HepG2 (cell line): ENCODE measurements around the gene VEGFB. TPM values are rescaled to one million over a fixed set of nuclear protein-coding genes. Genes with fewer than 3 reads are reported as not detected.
A peak's percentile ranks its signal among the peaks of the same experiment; 100 is the strongest.

Source experiments
- ELF4 ChIP-seq: sonication (generic); formaldehyde crosslinking; IDR thresholded peaks from 2 replicates; pipeline ENCODE4 v1.5.0; 2020; ENCODE audit warnings: missing genetic modification reagents, mild to moderate bottlenecking, moderate library complexity, borderline replicate concordance
- MXI1 ChIP-seq: IDR thresholded peaks from 3 replicates; pipeline ENCODE4 v1.6.1; 2012; ENCODE audit warnings: low read depth, low read length, inconsistent platforms, borderline replicate concordance
- RORA ChIP-seq: sonication (generic); formaldehyde crosslinking; IDR thresholded peaks from 2 replicates; pipeline ENCODE4 v1.5.0; 2020; ENCODE audit warnings: mild to moderate bottlenecking, missing genetic modification reagents, moderate library complexity
- STAG1 ChIP-seq: sonication (generic); formaldehyde crosslinking; IDR thresholded peaks from 2 replicates; pipeline ENCODE4 v1.4.0; 2020; ENCODE audit warnings: missing genetic modification reagents
- TFAP4 ChIP-seq: sonication (generic); IDR thresholded peaks from 2 replicates; pipeline ENCODE4 v1.6.1; 2016; ENCODE audit warnings: low read depth, borderline replicate concordance
- THAP11 ChIP-seq: IDR thresholded peaks from 2 replicates; pipeline ENCODE4 v1.6.1; 2016; ENCODE audit warnings: missing biosample characterization, missing genetic modification reagents
- XRCC5 ChIP-seq: fragments of 200-400 bp; formaldehyde crosslinking; optimal IDR thresholded peaks from 2 replicates; pipeline ENCODE3; 2017; ENCODE audit warnings: mild to moderate bottlenecking, low read length
- ZNF263 ChIP-seq: sonication (generic); formaldehyde crosslinking; IDR thresholded peaks from 2 replicates; pipeline ENCODE4 v1.4.0; 2020; ENCODE audit warnings: missing genetic modification reagents
- ZNF331 ChIP-seq: sonication (generic); formaldehyde crosslinking; IDR thresholded peaks from 2 replicates; pipeline ENCODE4 v1.4.0; 2020; ENCODE audit warnings: missing genetic modification reagents
- ZNF556 ChIP-seq: sonication (generic); formaldehyde crosslinking; IDR thresholded peaks from 2 replicates; pipeline ENCODE4 v1.4.0; 2020; ENCODE audit warnings: mild to moderate bottlenecking, missing genetic modification reagents, borderline replicate concordance
- polyA plus RNA-seq, 8 experiments: library from polyadenylated mRNA; depleted of rRNA in 3 of 8; stranded (reverse) in 7 of 8; unstranded in 1 of 8; fragments of >200 nt; fragmentation: Illumina TruSeq in 4 of 8; extraction: Trizol in 4 of 8; gene quantifications; 2 replicates each; pipeline versions ENCODE4 v1.2.1 to v1.2.3, GENCODE V29; 2011 to 2016; ENCODE audit warnings: low read depth in 4 of 8, missing spikeins in 1 of 8, mixed read lengths in 1 of 8; ENCODE audit not compliant: insufficient read depth in 1 of 8
- total RNA-seq, 5 experiments: library from RNA; depleted of rRNA; stranded (reverse); fragments of >200 nt; fragmentation: Illumina TruSeq; extraction: Trizol; gene quantifications; 2 replicates each; pipeline ENCODE4 v1.2.3, GENCODE V29; 2016; ENCODE audit warnings: low read depth in 1 of 5
- TF ChIP-seq, protein P1 (sequence below): sonication (generic); formaldehyde crosslinking; IDR thresholded peaks from 2 replicates; pipeline ENCODE4 v1.4.0; 2020; ENCODE audit warnings: missing genetic modification reagents
- TF ChIP-seq, protein P2 (sequence below), 2 experiments: sonication (generic) in 1 of 2; formaldehyde crosslinking in 1 of 2; IDR thresholded peaks; 2 replicates each; pipeline versions ENCODE4 v1.4.0 to v1.6.1; 2018 to 2020; ENCODE audit warnings: missing genetic modification reagents in 2 of 2, borderline replicate concordance in 1 of 2, low read depth in 1 of 2, mild to moderate bottlenecking in 1 of 2, missing biosample characterization in 1 of 2
- TF ChIP-seq, protein P3 (sequence below): sonication (generic); formaldehyde crosslinking; IDR thresholded peaks from 2 replicates; pipeline ENCODE4 v1.5.0; 2020; ENCODE audit warnings: mild to moderate bottlenecking, missing genetic modification reagents, moderate library complexity

VEGFB gene
- total and polyA plus RNA-seq, 2 of the 13 experiments (the other 11 are each of a cell fraction or from before 2014, with no cell fraction given): 9.0 to 11.3 TPM

- TF ChIP-seq, protein P1, sequence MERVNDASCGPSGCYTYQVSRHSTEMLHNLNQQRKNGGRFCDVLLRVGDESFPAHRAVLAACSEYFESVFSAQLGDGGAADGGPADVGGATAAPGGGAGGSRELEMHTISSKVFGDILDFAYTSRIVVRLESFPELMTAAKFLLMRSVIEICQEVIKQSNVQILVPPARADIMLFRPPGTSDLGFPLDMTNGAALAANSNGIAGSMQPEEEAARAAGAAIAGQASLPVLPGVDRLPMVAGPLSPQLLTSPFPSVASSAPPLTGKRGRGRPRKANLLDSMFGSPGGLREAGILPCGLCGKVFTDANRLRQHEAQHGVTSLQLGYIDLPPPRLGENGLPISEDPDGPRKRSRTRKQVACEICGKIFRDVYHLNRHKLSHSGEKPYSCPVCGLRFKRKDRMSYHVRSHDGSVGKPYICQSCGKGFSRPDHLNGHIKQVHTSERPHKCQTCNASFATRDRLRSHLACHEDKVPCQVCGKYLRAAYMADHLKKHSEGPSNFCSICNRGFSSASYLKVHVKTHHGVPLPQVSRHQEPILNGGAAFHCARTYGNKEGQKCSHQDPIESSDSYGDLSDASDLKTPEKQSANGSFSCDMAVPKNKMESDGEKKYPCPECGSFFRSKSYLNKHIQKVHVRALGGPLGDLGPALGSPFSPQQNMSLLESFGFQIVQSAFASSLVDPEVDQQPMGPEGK (CRISPR knock-in tag): peak; percentile 15; the same call in 1 of the 2 replicates
- TF ChIP-seq THAP11 (CRISPR knock-in tag) (peak; percentile 46; the same call in 1 of the 2 replicates), ZNF556 (CRISPR knock-in tag) (no peak), ZNF263 (CRISPR knock-in tag) (0 out of 2 replicates have a peak, but pooled peaks have one; percentile 30), RORA (CRISPR knock-in tag) (no peak), ELF4 (CRISPR knock-in tag) (no peak), STAG1 (CRISPR knock-in tag) (peak; percentile 81), TFAP4 (peak; percentile 34; the same call in 1 of the 2 replicates), XRCC5 (peak; percentile 43), ZNF331 (0 out of 2 replicates have a peak, but pooled peaks have one; percentile 9), MXI1 (peak; percentile 17; the same call in 1 of the 3 replicates)
- TF ChIP-seq, protein P2, sequence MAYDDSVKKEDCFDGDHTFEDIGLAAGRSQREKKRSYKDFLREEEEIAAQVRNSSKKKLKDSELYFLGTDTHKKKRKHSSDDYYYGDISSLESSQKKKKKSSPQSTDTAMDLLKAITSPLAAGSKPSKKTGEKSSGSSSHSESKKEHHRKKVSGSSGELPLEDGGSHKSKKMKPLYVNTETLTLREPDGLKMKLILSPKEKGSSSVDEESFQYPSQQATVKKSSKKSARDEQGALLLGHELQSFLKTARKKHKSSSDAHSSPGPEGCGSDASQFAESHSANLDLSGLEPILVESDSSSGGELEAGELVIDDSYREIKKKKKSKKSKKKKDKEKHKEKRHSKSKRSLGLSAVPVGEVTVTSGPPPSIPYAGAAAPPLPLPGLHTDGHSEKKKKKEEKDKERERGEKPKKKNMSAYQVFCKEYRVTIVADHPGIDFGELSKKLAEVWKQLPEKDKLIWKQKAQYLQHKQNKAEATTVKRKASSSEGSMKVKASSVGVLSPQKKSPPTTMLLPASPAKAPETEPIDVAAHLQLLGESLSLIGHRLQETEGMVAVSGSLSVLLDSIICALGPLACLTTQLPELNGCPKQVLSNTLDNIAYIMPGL (CRISPR knock-in tag; IDR thresholded peaks at IDR 0.05; ENCODE audit: borderline replicate concordance in 1 of 2, low read depth in 1 of 2): peak in 1 of 2 experiments; percentile 66; a peak in 1 of 4 replicates
- TF ChIP-seq, protein P3, sequence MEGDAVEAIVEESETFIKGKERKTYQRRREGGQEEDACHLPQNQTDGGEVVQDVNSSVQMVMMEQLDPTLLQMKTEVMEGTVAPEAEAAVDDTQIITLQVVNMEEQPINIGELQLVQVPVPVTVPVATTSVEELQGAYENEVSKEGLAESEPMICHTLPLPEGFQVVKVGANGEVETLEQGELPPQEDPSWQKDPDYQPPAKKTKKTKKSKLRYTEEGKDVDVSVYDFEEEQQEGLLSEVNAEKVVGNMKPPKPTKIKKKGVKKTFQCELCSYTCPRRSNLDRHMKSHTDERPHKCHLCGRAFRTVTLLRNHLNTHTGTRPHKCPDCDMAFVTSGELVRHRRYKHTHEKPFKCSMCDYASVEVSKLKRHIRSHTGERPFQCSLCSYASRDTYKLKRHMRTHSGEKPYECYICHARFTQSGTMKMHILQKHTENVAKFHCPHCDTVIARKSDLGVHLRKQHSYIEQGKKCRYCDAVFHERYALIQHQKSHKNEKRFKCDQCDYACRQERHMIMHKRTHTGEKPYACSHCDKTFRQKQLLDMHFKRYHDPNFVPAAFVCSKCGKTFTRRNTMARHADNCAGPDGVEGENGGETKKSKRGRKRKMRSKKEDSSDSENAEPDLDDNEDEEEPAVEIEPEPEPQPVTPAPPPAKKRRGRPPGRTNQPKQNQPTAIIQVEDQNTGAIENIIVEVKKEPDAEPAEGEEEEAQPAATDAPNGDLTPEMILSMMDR: peak; percentile 83
Measured at GRCh38 chr11:64204464-64204989, 29.9 kb upstream of the VEGFB start (continued).
